Stimulated activated CD4-positive, alpha-beta T cell treated with anti-CD3 and anti-CD28 coated beads, TNF-alpha, amount 100 ng/mL, for 24 hours (primary cell): ENCODE results near the gene NUDT2.
"Not testable (repeated sequence)": the region's sequence is repeated elsewhere in the genome, so short reads cannot be mapped to it uniquely, and the experiment has no call there.

Experiments used
- DNase-seq, 3 experiments: peaks; one replicate each; pipeline ENCODE4 v3.0.0-alpha.2; 2020; ENCODE audit warnings: low read depth in 3 of 3

Gene NUDT2

DNA sequence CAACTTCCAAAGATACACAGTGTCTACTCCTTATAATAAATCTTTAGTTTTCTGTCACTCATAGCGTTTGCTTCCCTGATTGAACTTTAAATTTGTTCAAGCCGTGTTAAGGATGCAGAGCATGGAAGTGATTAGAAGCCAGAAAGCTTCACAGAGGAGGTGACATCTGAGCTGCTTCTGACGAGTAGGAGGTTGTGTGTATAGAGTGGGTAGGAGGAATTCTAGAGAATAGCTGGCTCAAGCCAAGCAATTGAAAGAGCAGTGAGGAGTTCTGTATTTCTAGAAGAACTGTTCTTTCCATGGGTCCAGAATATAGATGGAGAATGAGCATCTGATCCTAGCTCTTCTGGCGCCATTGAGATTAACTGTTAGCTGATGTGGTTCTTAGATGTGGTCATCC, 6.0 kb downstream of the NUDT2 start:
- no peak for DNase-seq

DNA sequence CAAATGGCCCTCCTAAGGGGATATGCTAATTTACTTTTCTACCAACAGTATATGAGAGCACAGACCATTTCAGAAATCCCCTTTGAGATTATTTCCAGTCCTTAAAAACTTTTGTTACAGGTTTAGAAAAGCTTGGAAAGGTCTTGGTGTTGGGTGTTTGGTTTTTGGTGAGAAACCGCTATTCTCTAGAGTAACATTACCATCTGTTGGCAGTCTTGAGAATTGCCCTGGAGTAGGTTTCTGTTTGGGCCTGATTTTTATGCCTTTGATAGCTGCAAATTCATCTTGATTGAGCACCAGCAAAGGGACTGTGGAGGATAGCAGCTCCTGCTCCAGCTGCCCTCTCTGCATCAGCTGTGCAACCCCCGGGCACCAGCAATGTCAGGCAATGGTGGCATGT, 8.0 kb downstream of the NUDT2 start:
- no peak for DNase-seq

DNA sequence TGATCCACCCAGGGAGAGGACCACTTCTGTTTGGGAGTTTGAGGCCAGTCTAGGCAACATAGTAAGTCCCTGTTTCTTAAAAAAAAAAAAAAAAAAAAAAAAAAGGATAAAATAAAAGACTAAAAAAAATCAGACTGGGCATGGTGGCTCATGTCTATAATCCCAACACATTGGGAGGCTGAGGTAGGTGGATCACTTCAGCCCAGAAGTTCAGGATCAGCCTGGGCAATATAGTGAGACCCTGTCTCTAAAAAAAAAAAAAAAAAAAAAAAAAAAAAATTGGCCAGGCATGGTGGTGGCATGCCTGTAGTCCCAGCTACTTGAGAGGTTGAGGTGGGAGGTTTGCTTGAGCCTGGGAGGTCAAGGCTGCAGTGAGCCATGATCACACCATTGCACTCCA, 8.7 kb downstream of the NUDT2 start:
- not testable (repeated sequence) for DNase-seq

DNA sequence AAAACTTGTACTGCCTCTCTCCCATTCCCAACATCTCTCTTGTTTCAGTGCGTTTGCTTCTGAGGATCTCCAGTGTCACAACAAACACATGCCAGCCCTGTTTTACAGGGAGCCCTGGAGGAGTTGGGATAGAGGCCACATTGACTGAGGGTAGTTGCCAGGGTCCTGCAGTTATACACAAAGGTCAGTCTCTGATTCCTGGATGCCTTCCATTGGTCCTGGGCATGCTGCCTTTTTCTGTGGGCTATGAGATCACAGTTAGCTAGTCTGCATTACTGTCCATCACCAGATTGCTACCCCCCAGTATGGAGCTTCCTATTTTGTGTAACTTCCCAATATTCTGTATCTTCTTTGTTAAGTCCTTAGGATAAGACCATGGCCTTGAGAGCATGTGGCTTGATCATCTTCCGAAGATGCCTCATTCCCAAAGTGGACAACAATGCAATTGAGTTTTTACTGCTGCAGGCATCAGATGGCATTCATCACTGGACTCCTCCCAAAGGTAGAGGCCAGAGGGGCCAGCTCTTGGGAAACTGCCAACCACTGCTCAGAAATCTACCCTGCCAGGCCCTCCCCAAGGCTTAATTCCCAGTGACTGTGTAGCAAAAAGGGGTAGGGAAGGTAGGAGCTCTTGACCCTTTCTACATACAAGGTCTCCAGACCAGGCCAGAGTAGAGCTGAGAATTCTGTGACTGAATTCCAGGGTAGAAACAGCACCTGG, 9.5 kb downstream of the NUDT2 start:
- DNase-seq = no peak

DNA sequence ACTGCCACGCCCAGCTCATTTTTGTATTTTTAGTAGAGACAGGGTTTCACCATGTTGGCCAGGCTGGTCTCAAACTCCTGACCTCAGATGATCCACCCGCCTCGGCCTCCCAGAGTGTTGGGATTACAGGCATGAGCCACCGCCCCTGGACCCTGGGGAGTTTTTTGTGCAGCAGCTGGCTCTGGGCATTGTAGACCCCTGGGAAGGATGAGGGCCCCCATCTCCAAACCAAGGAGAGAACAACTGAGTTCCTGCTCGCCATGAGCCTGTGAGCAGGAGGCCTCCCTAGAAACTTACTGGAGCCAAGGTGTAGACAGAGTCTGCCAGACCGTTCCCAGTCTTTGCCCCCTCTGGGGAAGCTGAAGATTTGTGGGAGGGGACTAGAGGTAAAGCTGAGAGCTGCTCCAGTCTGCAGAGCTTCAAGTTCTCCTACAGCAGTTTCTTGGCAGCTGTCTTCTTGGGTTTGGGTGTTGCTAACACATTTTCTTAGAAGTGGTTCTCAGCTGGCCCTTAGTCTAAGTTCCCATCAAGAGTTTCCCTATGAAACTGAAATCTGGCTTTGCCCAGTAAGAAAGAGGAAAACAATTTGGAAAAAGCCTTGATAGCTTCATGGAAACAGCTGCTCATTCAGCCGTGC, 12.4 kb downstream of the NUDT2 start:
- no peak for DNase-seq

DNA sequence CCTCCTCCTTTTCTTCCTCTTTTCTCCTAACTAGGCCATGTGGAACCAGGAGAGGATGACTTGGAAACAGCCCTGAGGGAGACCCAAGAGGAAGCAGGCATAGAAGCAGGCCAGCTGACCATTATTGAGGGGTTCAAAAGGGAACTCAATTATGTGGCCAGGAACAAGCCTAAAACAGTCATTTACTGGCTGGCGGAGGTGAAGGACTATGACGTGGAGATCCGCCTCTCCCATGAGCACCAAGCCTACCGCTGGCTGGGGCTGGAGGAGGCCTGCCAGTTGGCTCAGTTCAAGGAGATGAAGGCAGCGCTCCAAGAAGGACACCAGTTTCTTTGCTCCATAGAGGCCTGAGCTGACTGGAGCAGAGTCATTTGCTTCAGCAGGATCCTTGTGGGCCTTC, 13.7 kb downstream of the NUDT2 start:
- DNase-seq = no peak

DNA sequence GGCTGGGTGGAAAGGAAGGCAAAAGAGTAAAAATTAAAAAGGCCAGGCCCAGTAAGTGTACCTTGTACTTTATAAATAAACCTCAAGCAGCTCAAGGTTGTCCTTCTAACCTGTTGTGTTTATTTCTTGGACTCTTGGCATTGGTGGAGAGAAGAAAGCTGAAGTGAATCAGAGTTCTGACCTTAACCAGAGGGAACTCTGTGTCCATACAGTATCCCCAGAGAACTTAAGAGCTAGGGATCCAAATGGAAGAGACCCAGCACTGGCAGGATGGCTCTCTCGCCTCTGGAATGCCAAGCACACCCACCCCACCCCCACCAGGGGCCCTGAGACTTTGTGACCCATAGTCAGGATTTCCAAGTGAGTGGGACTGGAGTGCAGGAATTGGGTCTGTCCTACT, 14.2 kb downstream of the NUDT2 start:
- DNase-seq = no peak

DNA sequence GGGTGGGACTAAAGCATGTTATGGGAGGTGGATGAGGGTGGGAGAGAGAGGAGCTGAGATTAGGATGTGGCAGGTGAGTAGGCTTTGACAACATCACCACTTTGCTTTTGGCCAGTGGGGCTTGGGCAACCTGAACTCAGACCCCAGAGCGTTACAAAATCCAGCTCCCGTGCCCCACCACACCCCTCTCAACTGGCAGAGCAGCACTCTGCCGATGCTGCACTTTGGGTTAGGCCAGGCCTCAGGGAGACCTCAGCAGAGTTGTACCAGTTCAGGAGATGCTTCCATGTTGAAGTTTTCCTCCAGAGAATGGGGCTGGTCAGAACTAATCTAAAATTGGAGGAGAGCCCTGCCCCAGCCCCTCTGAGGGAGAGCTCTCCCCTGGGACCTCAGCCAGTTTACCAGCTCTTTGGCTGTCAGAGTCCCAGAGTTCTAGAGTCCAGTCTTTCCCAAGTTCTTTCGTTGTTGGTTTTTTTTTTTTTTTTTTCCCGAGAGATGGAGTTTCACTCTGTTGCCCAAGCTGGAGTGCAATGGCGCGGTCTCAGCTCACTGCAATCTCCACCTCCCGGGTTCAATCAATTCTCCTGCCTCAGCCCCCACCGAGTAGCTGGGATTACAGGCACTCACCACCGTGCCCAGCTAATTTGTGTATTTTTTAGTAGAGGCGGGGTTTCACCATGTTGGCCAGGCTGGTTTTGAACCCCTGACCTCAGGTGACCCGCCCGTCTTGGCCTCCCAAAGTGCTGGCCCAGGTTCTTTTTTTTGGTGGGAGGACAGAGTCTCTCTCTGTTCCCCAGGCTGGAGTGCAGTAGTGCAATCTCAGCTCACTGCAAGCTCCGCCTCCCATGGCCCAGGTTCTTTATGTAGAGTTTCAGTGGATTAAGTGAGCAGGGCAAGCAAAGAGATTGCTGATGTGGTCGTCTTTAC, 17.8 kb downstream of the NUDT2 start:
- no peak for DNase-seq

DNA sequence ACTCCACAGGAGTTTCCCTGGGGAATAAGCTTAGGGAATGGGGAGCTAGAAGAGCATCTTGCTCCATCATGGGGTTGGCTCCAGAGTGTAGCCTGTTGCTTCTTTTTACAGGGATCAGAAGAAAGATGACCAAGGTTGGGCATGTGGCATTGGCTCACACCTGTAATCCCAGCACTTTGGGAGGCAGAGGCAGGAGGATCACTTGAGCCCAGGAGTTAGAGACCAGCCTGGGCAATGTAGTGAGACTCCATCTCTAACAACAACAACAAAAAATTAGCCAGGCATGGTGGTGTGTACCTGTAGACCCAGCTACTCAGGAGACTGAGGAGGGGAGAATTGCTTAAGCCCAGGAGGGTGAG, 18.4 kb downstream of the NUDT2 start:
- no peak for DNase-seq

DNA sequence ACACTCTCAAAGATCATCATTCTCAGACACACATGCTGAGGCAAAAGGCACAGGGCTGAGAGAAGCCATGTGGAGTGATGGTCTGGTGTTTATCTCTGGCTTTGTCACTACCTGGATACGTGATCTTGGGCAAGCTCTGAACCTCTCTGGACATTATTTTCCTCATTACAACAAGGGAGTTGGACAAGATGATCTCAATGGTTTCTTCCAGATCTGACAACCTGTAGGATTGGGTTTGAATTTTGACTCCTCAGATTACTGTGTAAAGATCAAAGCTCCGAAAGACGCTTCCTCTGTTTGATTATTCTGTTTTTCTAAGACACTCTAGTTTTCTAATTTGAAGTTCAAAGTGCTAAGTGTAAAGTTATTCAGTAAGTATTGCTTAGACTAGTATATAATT, 20.0 kb downstream of the NUDT2 start:
- no peak for DNase-seq

DNA sequence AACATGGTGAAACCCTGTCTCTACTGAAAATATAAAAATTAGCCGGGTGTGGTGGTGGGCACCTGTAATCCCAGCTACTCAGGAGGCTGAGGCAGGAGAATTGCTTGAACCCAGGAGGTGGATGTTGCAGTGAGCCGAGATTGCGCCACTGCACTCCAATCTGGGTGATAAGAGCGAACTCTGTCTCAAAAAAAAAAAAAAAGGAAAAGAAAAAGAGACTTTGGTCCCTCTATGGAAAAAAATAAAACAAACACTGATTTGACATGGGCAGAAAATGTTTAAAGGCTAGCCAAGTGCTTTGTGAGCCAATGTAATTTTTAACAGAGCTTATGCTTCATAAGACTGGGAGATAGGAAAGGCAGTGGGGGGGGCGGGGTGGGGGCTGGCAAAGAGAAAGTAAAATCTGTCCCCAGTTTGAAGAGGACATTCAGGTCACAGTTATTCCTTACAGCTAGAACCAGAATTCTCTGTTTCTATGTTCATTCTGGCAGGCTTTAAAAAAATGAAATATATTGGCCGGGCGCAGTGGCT, 22.8 kb downstream of the NUDT2 start:
- DNase-seq = not testable (repeated sequence)

DNA sequence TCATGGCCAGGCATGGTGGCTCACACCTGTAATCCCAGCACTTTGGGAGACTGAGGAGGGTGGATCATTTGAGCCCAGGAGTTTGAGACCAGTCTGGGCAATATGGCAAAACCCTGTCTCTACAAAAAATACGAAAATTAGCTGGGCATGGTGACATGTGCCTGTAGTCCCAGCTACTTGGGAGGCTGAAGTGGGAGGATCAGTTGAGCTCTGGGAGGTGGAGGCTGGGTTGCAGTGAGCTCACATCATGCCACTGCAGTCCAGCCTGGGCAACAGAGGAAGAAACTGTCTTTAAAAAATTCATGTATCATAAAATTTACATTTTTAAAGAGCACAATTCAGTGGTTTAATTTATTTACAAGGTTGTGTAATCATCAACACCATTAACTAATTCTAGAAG, 23.6 kb downstream of the NUDT2 start:
- not testable (repeated sequence) for DNase-seq

DNA sequence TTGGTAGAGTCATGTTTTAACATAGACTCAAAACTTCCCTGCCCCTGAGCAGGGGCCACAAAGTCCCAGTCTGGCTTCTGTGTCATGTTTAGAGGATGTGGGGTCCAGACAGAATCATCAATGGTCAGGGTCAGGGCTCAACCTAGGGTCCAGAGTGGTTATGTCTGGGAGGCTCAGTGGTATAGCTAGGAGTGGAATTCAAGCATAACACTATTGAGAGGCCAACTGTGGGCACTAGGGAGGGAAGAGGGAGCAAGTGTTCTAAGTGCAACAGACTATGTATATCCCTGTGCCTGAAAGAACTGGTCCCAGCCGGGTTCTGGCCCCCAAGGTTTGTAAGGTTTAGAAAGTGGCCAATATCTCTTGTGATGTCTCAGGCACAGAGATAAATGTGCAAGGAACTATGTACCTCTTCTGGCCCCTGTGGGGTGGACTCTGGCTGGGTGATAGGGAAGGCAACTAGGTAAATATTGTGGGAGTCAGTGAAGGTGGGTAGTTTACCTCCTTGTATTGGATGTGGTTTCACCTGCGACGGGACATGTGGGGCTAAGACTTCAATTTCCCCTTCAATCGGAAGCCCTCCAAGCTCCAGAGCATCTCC, 33.3 kb downstream of the NUDT2 start:
- no peak for DNase-seq

DNA sequence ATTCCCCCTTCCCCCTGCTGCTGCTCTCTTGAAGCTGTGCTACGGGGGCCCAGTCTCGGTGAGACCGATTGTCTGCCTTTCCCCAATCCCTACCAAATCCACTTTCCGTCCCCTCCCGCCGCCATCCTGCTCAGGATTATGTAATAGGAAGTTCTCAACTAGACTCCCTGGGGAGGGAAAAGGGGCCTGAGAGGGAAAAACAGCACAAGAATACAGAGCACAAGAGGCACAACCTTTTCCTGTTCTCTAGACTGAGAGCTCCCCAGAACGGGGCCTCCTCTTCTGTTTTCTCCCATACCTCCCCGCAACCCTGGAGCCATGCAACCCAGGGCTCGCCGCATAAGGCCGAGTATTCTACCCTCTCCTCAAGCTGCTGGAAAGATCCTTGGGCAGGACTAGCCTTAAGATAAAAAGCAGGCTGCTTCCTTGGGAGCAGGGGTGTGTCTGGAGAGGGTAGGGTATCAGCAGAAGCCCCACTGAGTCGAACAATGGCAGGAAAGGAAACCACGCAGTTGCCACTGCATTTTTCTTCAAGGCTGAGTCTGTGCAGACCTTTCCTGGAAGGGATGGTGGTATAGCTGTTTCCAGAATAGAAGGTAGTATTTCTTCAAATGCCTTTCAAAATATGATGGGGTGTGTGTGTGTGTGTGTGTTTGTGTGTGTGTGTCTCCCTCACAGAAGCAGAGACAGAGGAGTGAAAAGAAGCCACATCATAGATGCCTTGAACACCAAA, 34.4 kb downstream of the NUDT2 start:
- no peak for DNase-seq

DNA sequence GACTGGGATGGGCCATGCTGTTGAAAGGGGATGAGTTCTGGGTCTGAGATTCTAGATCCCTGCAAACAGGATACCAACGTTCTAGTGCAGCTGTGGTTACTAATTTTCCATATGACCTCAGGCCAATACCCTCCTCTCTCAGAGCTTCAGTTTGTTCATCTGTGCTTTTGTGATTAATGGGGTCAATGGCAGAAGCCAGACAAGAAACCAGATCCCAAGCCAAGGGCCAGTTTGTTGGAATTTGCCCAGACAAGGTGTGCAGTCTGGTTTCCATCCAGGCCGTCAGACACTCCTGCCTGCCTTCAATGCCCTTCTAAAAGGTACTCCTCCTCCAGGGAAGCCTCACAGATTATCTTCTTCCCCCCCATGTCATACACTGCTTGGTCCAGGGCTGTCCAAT, 35.9 kb downstream of the NUDT2 start:
- no peak for DNase-seq

DNA sequence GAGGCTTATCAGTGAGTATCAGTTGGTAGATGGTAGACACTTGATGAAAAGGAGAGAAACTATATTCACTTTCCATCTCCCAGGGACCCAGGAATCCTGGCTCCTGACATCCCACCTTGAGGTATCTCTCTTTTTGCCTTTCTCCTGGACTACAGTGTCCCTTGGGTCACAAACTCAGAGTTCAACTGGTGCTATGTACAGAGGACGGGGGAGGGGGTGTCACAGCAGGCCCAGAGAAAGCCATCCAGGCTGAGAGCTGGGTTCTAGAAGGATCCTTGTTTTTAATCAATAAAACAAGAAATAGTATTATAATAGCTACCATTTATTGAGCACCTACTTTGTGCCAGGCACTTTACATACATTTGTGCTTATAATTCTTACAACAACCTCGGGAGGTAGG, 37.0 kb downstream of the NUDT2 start:
- no peak for DNase-seq

DNA sequence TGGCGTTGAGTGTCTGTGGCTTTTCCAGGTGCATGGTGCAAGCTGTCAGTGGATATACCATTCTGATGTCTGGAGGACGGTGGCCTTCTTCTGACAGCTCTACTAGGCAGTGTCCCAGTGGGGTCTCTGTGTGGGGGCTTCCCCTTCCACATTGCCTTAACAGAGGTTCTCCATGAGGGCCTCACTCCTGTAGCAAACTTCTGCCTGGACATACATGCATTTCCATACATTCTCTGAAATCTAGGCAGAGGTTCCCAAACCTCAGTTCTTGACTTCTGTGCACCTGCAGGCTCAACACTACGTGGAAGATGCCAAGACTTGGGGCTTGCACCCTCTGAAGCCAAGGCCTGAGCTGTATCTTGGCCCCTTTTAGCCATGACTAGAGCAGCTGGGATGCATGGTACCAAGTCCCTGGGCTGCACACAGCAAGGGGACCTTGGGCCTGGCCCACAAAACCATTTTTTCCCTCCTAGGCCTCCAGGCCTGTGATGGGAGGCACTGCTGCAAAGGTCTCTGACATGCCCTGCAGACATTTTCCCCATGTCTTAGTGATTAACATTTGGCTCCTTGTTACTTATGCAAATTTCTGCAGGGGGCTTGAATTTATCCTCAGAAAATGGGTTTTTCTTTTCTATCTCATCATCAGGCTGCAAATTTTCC, 38.5 kb downstream of the NUDT2 start:
- not testable (repeated sequence) for DNase-seq

DNA sequence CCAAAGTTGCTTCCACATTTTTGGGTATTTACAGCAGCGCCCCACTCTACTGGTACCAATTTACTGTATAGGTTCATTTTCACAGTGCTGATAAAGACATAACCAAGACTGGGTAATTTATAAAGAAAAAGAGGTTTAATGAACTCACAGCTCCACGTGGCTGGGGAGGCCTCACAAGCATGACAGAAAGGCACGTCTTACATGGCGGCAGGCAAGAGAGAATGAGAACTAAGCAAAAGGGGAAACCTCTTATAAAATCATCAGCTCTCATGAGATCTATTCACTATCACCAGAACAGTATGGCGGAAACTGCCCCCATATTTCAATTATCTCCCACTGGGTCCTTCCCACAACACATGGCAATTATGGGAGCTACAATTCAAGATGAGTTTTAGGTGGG, 39.4 kb downstream of the NUDT2 start:
- DNase-seq = not testable (repeated sequence)

DNA sequence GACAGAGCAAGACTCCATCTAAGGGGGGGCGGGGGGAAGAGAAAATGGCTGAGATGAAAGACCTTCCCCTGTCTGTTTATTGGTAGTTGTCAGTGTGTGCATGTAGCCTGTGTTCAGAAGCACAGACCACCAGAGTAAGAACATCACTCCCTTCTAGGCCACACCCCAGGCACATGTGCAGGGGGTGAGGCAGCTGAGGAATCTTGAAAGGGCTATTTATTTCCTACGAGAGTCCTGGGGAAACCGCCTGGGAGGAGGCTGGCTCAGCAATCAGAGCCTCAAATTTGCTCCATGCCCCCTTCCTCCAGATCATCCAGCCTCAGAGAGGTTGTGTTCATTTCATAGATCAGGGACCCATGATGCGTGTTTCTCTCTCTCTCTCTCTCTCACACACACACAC, 40.3 kb downstream of the NUDT2 start:
- DNase-seq = no peak

DNA sequence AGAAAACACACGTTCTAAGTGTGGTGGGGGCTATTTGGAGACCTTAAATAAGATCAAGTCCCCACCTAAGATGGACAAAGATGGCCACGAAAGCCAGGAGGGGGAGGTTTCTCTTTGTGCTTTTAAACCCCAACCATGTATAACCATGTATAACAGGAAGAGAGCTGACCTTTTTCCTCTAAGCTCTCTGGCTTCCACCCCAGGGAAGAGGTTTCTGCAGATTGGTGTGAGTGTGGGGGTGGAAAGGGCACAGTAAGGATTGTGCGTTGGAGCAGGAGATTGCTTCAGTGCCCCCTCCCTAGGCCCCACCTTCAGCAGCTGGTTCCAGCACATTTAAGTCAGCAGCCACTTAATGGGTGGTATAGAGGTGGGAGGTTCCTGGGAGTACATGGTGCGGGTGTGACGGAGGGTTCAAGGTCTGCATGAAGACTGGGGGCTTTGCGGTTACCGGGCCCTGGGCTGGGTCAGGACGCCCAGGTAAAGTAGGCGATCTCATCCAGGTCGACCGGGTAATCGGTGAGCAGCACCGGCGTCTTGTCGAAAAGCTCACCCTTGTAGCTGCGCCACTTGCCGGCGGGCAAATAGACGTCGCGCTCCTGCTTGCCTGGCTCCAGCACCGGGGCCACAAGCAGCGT, 41.1 kb downstream of the NUDT2 start:
- no peak for DNase-seq
